Right lobe of liver (tissue), 6 donors: ENCODE data around the gene FAM131B. TPM values are rescaled to one million over a fixed set of nuclear protein-coding genes. Genes with fewer than 3 reads are reported as not detected.

Source experiments
- ATAC-seq, 4 donors: fragments of 200-7000 bp; cut with Tn5 transposase; one replicate each; pipeline ENCODE4 v1.9.1; 2020; ENCODE audit warnings: mild to moderate bottlenecking in 4 of 4, moderate library complexity in 4 of 4
- DNase-seq, 3 donors: peaks; one replicate each; pipeline ENCODE4 v3.0.0-alpha.2; 2020
- H3K27ac ChIP-seq, 3 donors: fragments of 200-600 bp; one replicate each; pipeline ENCODE4 v1.8.0; 2022
- H3K27me3 ChIP-seq, 2 donors: fragments of 200-600 bp; one replicate each; pipeline ENCODE4 v1.8.0; 2022
- H3K36me3 ChIP-seq, 4 donors: fragments of 200-600 bp; sonication (generic) in 1 of 4; one replicate each; pipeline versions ENCODE4 v1.5.1 to v1.8.0; 2017 to 2022; ENCODE audit warnings: control low read depth in 1 of 4
- H3K4me1 ChIP-seq, 4 donors: fragments of 200-600 bp; sonication (generic) in 1 of 4; one replicate each; pipeline versions ENCODE4 v1.5.1 to v1.8.0; 2017 to 2022; ENCODE audit warnings: control low read depth in 1 of 4
- H3K4me3 ChIP-seq, 3 donors: fragments of 200-600 bp; one replicate each; pipeline ENCODE4 v1.8.0; 2022
- H3K9me3 ChIP-seq, 4 donors: fragments of 200-600 bp; sonication (generic) in 1 of 4; one replicate each; pipeline versions ENCODE4 v1.5.1 to v1.8.0; 2017 to 2022; ENCODE audit warnings: control low read depth in 1 of 4
- POLR2A ChIP-seq: fragments of 450-650 bp; IDR thresholded peaks from one replicate; pipeline ENCODE4 v1.6.1; 2017; ENCODE audit warnings: antibody characterized with exemption, mild to moderate bottlenecking
- WGBS: methylation state at CpG from one replicate; pipeline ENCODE4 v1.1.6; 2018; ENCODE audit warnings: low coverage, low lambda C conversion rate; ENCODE audit not compliant: insufficient coverage; ENCODE audit errors: missing lambda C conversion rate; 5-methylcytosine and 5-hydroxymethylcytosine counted together
- intact Hi-C, 2 donors: fragments of 100-400 bp; cut with DNase I; formaldehyde crosslinking; loops; one replicate each; pipeline versions ENCODE4 v1.11.2 to v1.14.1; 2022
- total RNA-seq, 6 experiments: library from RNA; depleted of rRNA in 2 of 6; stranded (reverse); fragments of >200 nt in 2 of 6; fragmentation: NEBNext Ultra II Directional in 3 of 6; extraction: Animal tissue kit (Norgen Biotek cat#: 25700) in 3 of 6; gene quantifications; one replicate each; pipeline versions ENCODE4 v1.1.0 to v1.2.4, GENCODE V29; 2016 to 2023
- TF ChIP-seq, protein P1 (sequence below), 4 donors: fragments of 200-600 bp in 3 of 4; fragments of 450-650 bp in 1 of 4; IDR thresholded peaks; one replicate each; pipeline versions ENCODE4 v1.5.1 to v1.8.0; 2016 to 2022; ENCODE audit warnings: antibody characterized with exemption in 4 of 4, mild to moderate bottlenecking in 2 of 4
- donor health status: DM: no; HTN: yes; CAD: no.
- donor health status: DM: no; HTN: no; CAD: no.
- donor health status: DM: no; HTN: no; CAD: no.
- donor health status: DM: no; HTN: yes; CAD: no.
- donor health status: DM: no; HTN: yes; CAD: no.

FAM131B gene
- total RNA-seq, 6 experiments from 2014 or later, result 0.05 to 0.51 (median 0.14) TPM

DNA sequence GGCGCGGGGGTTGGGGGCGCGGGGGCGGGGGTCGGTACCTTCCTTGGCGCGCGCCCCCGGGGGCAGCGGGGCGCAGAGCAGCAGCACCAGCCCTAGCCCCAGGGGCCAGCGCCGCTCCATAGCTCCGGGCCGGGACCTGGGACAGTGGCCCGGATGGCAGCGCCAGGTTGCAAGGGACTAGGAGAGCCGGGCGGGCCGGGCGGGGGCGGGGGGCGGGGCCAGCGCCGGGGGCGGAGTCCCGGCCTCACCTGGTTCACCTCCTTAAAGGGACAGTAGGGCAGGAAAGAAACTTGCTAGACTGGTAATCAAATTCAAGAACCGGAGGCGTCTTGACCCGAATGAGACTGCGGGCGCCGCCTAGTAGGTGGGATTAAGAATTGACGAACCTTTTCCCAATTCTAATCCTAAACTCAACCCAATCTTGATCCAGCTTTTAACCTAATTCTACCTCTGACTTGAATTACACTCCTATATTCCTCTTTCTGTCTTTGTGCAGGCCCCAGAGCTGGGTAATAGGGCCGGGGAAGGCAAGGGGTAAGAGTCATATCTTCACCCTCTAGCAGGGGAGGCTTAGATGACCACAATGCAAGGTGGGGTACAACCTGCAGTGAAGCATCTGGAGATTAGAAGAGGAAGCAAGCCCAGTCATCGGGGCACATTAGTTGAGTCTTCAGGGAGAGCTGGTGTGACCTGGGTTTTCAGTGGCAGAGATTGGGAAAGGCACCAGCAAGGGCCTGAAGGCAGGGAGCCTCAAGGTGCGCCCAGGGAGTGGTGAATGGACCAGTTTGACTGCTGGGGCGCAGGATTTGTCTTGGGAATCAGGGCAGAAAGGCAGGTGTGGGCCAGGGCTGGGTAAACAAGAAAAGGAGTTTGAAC lies 46.4 kb upstream of the FAM131B start, which contains the start of gene EPHA1:
Gene EPHA1 (minus strand): TSS at position 171 of the 876 bp plus-strand sequence. CDS start 51 bp downstream, at position 120.
- Histone ChIP-seq H3K27me3 (no peaks in the 10 kb centered on the region), H3K4me3 (peak within 1 kb of the TSS; percentile 49 to 68 (median 66)), H3K4me1 (peaks cover 0 to 16% (median 2%) of the 10 kb centered on the region in 4 donors), H3K9me3 (no peaks in the 10 kb centered on the region), H3K36me3 (no peaks in the 10 kb centered on the region), H3K27ac (peak within 1 kb of the TSS in 1 of 3 donors; percentile 43)
- ATAC-seq, result peak; percentile 79 to 86 (median 82)
- 4% methylated on average over 16 of the region's 39 CpGs for WGBS
- TF ChIP-seq POLR2A, result no peak
- TF ChIP-seq, protein P1, sequence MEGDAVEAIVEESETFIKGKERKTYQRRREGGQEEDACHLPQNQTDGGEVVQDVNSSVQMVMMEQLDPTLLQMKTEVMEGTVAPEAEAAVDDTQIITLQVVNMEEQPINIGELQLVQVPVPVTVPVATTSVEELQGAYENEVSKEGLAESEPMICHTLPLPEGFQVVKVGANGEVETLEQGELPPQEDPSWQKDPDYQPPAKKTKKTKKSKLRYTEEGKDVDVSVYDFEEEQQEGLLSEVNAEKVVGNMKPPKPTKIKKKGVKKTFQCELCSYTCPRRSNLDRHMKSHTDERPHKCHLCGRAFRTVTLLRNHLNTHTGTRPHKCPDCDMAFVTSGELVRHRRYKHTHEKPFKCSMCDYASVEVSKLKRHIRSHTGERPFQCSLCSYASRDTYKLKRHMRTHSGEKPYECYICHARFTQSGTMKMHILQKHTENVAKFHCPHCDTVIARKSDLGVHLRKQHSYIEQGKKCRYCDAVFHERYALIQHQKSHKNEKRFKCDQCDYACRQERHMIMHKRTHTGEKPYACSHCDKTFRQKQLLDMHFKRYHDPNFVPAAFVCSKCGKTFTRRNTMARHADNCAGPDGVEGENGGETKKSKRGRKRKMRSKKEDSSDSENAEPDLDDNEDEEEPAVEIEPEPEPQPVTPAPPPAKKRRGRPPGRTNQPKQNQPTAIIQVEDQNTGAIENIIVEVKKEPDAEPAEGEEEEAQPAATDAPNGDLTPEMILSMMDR (IDR thresholded peaks at IDR 0.05), result peak; percentile 20 to 32 (median 23)
- intact Hi-C loops, result no loop called here
- peak; percentile 60 to 74 (median 70) for DNase-seq

DNA sequence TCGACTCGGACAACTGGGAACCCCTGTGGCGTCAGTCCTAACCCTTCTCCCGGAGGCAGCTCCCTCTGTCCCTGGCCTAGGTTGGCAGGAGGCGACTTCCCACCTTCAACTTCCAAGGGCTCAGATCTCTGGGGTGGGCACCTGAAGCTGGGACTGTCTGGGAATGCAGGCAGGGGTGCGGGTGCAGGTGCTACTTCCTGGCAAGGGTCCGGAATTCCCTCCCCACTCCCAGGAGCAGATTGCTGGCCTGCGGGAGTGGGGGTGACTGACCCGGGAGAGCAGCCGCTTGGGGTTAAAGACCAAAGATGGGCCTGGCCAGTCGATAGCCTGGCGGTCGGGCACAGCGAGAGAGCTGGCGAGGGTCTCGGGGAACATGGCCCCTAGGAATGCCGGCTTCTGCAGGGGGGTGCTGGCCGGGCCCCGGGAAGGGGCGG lies 45.8 kb upstream of the FAM131B start:
- ATAC-seq (peak; percentile 54 to 88 (median 78)), DNase-seq (peak in 2 of 3 donors; percentile 70 to 75)
- no peaks in the 10 kb centered on the region for H3K9me3 ChIP-seq
- H3K4me1 ChIP-seq, result peaks cover 0 to 16% (median 2%) of the 10 kb centered on the region in 4 donors
- TF ChIP-seq POLR2A, result no peak
- TF ChIP-seq, protein P1 (IDR thresholded peaks at IDR 0.05), result no peak
- no peaks in the 10 kb centered on the region for H3K36me3 ChIP-seq
- intact Hi-C loops, result no loop called here
- H3K27me3 ChIP-seq, result no peaks in the 10 kb centered on the region
- WGBS, result 0% methylated on average over 3 of the region's 20 CpGs
- H3K4me3 ChIP-seq, result peak overlapping the region; percentile 49 to 68 (median 66)
- H3K27ac ChIP-seq, result peak overlapping the region in 1 of 3 donors; percentile 43

DNA sequence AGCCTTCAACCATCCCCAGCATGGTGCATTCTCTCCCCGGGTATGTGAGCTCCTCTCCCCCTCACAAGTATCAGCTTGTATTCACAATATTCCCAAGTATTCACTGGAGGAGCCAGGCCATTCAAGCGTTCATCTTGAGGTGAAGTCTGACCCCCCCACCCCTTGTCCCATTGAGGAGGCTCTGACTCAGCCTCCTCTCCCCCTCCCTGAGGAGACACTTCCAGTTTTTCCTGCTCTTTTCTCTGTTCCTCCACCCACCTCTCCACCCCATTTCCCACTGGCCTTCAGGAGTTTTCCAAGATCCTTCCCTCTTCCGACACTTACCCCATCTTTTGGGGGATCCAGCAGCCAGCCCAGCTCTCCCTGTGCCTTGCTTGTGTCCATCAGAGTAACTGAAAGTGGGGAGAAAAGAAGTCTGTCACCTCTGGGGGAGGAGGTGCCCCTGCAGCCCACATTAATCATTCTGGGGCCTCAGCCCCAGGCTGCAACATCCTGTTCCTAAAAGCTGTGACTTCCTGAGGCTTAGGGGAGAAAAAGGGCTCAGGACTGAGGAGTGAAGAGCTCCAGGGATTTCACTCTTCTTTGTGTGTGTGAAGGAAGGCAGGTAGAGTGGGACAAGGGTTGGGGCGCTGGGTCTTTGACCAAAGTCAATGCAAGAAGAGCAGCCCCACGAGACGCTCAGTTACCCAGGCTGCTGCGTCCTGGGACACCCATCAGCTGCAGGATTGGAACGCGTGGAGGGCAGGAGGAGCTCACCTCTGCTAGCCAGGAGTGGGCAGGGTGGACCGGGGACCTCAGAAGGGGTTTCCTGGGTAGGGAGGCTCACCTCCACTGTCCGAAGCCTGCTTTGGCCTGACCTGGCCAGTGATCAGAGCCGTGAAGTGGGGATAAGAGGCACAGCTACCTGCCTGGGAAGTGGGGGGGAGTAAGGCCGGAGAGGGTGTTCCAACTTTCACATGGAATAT lies 45.1 kb upstream of the FAM131B start:
- TF ChIP-seq POLR2A, result no peak
- TF ChIP-seq, protein P1 (IDR thresholded peaks at IDR 0.05), result no peak
- intact Hi-C loops, result no loop called here
- Histone ChIP-seq H3K27ac (peak overlapping the region in 1 of 3 donors; percentile 43), H3K9me3 (no peaks in the 10 kb centered on the region), H3K36me3 (no peaks in the 10 kb centered on the region), H3K4me3 (peak overlapping the region; percentile 49 to 68 (median 66)), H3K4me1 (peaks cover 0 to 23% (median 5%) of the 10 kb centered on the region in 4 donors), H3K27me3 (no peaks in the 10 kb centered on the region)
- ATAC-seq (peak in 3 of 4 donors; percentile 11 to 27 (median 18)), DNase-seq (no peak)
- 66% methylated on average over 4 of the region's 13 CpGs for WGBS

DNA sequence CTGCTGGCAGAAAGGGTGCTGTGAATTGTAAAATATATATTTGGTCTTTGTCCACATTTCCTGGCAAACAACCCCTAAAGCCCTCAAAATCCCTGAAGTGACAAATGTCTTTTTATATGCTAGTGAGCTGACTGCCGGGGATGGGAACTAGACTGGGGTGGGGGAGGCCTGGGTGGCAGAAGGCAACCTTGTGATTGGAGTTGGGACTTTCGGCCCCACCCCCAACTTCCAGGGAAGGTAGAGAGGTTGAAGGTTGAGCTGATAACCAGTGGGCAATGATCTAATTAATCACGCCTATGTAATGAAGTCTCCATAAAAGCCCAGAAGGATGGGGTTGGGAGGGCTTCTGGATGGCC lies 43.5 kb upstream of the FAM131B start:
- Histone ChIP-seq H3K4me3 (no peak overlapping the region), H3K27me3 (no peaks in the 10 kb centered on the region), H3K36me3 (no peaks in the 10 kb centered on the region), H3K27ac (no peak overlapping the region), H3K4me1 (peaks cover 0 to 37% (median 9%) of the 10 kb centered on the region in 4 donors), H3K9me3 (no peaks in the 10 kb centered on the region)
- ATAC-seq (no peak), DNase-seq (peak in 1 of 3 donors; percentile 44)
- WGBS, result 42% methylated on average over 2 of the region's 3 CpGs
- intact Hi-C loops, result no loop called here
- no peak for TF ChIP-seq POLR2A
